GM19372 (cell line): ENCODE measurements around the gene PRRT1B.

Experiments
- ATAC-seq: cut with Tn5 transposase; IDR thresholded peaks from one replicate; pipeline ENCODE4 v1.9.1; 2021; ENCODE audit warnings: mild to moderate bottlenecking, low read depth, moderate library complexity; ENCODE audit not compliant: unreplicated experiment

PRRT1B gene

DNA sequence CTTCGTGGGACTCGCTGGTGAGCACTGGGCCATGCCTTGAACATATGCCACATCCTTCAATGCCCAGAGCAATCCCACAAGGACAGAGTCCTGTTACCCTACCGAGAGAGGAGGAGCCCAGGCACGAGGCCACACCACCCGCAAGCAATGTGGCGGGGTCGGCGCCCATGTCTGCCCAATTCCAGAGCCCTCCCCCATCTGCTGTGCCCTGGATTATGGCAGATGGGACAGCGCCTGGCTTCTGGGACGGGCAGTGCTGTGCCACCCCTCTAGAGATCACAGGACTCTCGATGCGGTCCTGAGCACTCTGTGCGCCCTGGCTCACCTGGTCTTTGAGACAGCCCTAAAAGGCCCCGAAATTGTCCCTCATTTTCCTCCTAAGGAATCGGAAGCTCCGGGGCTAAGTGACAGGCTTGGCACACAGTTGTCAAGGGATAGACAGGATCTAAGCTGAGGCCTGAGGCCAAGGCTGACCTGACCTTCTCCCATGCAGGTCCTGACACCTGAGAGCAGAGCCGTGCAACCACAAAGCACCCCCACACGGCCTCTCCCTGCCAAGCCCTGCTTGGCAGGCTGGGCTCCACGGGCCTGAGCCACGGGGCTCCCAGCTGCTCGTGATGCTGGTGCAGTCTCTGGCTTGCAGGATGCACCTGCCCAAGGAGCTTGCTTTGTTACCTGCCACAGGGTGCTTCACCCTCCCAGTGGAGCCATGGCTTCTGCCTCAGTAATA is 48.8 kb downstream of the PRRT1B start:
- ATAC-seq: no peak

DNA sequence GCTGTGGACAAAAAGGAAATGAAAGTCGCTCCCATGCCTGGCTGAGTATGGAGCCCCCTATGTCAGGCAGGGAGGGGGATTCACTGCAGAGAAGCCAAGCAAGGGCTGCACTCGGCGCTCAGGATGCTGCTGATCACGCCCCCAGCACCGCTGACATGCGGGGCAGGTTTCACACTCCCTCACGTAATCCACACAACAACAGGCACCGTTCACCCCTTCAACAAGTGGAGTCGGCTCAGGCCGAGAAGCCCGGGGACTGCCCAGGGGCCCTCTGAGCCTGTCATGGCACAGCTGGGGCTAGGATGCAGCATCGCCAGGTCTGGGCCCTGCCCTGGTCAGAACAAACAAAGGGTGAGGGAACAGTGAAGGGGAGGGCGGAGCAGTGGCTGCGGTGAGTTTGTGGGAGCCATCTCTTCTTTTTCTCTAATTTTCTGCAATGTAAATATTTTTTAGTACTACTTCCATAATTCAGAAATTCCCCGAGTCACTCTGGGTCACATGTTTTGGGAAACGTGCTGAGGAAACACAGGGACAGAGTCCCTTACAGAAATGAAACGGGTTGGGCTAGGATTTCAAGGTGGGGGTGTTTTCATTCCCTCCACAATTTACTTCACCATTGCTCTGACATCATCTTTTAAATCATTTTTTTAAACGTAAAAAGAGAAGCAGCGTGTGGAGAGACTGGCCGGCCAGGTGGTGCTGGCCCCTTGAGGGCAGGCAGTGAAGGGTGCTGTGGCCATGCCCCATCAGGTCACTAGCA is 49.8 kb downstream of the PRRT1B start:
- ATAC-seq: no peak

DNA sequence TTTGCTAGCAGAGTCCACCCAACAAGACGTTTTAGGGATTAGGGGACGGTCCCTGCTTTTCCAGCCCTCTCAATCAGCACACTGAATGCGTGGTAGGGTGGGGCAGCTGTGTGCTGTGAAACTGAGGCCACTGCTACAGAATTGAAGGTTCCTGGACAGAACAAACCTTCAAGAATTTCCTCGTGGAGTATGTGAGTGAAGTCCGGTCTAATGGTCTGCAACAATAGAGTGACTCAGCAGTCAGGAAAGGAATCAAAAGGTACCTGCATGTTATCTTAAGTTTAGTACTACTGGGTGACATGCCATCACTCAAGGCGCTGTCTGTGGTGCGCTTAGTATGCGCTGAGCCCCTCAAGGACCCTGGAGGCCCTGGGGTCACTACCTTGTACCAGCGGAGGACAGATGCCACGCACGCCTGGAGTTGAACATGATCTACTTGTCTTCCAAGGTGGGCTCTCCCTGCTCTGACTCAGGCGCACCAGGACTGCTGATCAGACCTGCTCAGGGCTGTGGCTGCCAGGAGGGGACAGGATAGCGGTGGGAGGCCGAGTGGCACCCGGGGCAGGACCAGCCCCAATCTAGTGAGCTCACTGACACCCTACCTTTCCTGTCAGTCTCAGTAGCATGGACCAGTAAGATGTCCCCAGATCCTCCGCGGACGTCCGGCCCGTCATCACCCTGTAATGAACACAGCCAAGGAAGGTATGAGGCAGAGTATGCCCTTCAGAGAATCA is 50.5 kb downstream of the PRRT1B start:
- no peak for ATAC-seq

DNA sequence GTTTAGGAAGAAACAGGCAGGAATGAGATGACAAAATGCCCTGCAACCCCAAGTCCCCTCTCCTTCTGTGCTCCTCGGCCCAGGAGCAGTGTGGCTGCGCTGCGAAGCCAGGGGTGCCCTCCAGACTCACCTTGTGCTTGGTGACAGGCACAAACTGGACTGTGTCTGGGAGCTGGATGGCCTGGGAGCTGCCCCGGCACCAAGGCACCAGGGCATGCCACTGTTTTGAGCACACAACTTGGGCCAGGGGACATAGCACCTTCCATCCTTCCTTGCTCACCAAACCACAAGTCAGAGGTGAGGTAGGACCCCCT is 51.1 kb downstream of the PRRT1B start:
- no peak for ATAC-seq

DNA sequence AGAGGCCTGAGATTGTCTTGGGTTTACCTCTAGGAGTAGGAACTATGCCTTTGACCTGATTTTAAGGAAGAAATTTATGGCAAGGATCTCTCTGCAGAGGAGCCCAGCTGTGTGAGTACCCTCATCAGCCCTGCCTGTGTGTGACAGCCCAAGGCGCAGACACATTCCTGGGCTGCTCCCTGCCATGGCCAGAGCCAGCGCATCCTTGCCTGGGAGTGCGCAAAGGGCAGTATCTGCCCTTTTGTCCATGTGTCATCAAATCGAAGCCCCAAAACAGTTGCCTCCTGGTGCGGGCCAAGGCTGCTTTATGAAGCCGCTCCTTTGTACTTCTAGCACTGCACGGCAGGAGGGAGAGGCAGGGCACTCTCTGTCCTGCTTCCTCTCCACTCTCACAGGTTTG is 51.9 kb downstream of the PRRT1B start:
- ATAC-seq: no peak

DNA sequence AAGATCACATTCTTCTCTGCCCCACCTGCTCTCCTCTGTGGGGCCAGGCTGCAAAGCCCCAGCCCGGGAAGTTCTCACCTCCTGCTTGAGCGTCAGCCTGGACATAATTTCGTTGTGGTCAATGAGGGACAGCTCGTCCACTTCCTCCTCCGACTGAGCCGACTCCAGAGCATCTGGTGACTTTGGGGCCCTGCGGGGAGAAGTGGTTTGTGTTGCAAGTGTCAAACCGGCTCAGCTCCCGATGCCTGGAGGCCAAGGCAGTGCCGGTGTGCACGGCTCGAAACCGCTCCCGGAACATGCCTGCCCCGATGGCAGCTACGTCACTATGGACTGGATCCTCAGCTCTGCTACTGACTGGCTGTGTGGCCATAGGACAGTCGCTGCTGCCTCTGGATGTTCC is 52.8 kb downstream of the PRRT1B start:
- ATAC-seq: no peak

DNA sequence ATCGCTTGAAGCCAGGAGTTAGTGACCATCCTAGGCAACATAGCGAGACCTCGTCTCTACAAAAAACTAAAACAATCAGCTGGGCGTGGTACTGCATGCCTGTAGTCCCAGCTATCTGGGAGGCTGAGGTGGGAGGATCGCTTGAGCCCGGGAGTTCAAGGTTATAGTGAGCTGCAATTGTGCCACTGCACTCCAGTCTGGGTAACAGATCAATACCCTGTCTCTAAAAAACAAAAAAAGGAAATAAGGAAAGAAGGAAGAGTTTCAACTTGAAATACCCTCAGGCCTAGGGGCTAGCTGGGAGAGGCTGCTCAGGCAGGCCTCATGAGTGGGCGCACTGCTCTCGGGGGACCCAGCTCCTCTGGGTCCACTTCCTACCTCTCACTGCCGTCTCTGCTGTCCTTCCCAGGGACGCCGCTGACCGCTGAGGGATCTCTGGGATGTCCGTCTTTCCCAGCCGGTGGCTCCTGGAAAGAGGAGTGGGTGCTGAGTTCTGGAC is 56.4 kb downstream of the PRRT1B start:
- no peak for ATAC-seq

DNA sequence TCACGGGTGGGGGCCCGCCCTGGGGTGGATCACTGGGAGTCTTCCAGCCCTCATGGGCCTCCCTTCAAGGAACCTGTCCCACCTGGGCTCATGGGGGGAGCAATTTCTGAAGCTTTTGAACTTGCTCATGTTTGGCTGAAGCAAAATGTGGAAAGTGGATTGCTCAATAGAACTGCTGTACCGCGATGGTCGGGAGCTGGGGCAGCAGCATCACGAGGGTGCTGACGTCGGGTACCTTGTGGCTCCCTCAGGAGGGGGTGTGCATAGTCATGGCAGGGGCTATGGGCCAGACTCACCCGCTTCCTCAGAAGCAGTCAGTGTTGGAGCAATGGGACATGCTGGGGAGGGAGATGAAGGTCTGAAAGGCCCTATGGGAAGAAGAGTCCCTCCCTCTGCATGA is 57.9 kb downstream of the PRRT1B start:
- ATAC-seq: no peak

DNA sequence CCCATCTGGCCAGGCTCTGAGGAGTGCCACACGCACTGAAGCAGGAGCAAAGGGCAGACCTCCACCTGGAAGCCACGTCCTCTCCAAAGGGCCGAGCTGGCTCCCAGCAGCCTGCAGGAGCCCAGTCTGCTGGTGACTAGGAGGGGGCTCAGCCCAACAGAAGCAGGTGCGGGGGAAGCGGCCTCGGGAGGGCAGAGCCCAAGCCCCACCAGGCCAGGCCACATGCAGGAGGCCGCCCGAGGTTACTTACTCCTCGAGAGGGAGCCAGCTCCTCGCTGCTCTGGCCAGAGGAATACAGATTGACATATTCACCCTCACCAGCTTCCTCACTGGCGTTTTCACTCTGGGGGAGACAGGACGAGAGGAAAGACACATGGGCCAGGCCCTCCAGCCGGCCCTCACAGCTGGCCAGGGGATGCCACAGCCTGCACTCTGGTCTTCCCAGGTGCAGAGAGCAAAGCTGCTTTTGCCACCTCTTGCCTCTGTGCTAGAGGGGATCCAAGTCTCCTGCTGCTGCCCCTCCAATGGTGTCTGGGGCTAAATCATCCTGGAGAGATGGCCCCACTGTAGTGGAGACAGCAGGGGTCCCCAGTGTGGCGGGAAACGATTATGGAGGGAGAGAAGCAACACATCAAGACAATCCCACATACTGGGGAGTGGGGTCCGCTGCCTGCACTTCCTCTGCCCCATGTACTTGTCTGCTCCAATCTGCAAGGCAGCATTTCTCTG is 58.6 kb downstream of the PRRT1B start:
- no peak for ATAC-seq

DNA sequence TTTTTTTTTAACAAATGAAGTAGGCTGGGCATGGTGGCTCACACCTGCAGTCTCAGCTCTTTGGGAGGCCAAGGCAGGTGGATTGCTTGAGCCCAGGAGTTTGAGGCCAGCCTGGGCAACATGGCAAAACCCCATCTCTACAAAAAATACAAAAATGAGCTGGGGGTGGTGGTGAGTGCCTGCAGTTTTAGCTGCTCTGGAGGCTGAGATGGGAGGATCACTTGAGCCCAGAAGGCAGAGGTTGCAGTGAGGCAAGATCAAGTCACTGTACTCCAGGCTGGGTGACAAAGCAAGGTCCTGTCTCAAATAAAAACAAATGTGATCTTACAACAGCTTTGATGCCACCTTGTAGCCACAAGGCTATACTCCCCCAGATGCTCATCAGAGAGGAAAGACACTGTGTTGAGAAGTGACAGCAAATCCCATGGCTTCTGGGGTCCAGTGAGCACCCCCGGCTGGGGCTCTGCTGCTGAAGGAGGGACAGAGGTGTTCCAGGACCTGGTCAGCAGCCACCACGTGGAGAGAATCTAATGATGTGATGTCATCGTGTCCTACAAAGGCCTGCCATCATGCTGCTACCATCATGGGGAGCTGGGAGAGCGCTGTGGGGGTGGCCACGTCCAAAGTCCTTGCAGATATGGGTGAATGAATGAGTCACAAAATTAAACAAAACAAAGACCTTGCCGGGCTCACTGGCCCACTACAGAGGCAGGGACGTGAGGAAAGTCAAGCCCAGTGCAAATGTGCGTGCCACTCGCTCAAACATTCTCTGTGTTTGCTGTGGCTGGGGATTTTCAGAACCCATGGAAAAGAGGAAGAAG is 60.7 kb downstream of the PRRT1B start:
- ATAC-seq: no peak

DNA sequence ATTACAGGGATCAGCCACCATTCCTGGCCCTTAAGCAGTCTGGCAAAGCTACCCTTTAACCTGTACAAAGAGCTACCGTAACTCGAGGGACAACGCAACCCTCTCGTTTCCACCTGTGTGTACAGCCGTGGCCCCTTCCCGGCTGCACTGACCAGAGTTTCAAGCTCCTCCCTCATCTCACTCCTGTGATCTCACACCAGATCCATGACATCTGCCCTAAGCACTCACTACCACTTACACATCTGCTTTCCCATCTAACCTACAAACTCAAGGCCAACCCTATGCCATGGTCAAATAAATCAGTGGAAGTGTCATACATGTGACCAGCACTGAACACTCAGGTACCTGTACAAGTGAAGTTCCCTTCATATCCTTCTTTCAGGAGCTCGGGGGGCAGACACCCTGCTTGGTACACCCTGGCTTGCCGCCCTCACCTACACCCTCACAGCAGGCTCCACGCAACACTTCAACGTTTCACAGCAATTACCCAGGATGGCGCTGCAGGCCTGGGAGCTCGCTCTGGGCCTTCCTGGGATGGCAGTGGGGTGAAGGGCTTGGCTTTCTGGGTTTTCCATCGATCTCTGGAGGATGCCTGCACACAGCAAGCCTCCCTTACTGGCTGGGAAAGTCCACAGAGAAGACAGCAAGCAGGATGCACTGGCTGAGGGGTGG is 61.7 kb downstream of the PRRT1B start:
- ATAC-seq: no peak

DNA sequence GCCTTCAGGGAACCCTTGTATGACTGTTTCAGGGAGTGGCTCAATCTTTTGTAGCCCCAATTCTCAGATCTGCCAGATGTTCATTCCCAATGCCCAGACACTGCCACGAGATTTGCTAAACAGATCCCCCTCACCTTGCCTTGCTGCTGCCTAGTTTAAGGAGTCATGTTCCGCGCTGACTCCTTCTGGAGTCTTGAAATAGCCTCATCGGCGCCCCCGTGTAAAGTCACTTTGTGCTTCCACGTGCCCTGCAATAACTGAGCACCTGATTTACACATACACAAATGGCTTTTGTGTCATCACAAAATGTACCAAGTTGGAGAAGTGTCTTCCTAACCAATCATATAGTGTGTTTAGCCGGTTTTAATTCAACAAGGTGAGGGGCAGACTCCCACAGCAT is 62.3 kb downstream of the PRRT1B start:
- ATAC-seq: no peak

DNA sequence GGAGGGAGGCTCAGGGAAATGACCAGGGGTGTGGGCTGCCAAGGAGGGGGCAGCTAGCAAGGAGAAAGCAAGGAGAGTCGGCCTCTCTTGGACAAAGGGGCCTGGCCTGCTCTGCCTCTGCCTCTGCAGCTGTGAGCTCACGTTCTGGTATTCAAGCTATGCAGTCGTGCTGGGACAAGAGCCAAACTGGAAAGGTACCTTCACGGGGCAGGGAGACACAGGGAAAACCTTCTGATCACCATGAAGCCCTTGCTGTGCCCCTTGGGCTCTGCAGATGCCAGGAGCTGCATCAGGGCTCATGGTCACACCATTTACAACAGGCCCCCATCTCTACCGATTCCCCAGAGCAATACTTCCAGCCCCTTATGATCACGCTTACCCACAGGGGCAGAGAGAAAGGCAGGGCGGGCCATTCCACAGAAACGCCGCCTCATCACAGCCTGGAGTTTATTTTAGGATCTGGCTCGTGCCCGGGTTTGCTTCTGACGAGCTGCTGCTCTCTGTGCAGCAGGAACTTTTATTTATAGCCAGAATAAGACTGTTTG is 63.2 kb downstream of the PRRT1B start:
- ATAC-seq: no peak
